Natural killer cell (primary cell): Measurements from ENCODE around the gene NECTIN1. TPM values are rescaled to one million over a fixed set of nuclear protein-coding genes. Genes with fewer than 3 reads are reported as not detected.
A peak's percentile ranks its signal among the peaks of the same experiment; 100 is the strongest.

Experiments
- ATAC-seq, 3 donors: fragments of 150-1000 bp in 2 of 3; fragments of 200-7000 bp in 1 of 3; cut with Tn5 transposase; 1 replicate in 1 of 3; 2 replicates in 2 of 3; pipeline ENCODE4 v1.10.0; 2021; ENCODE audit warnings: mild to moderate bottlenecking in 2 of 3, moderate library complexity in 2 of 3
- DNase-seq, 2 donors: peaks; one replicate each; pipeline versions ENCODE4 v3.0.0 to v3.0.0-alpha.2; 2013 to 2021; ENCODE audit warnings: mixed read lengths in 1 of 2
- H3K27ac ChIP-seq: one replicate; pipeline ENCODE4 v1.5.1; 2013; ENCODE audit warnings: mild to moderate bottlenecking, low read length
- H3K27me3 ChIP-seq: one replicate; pipeline ENCODE4 v1.6.1; 2013; ENCODE audit warnings: low read length; ENCODE audit not compliant: control insufficient read depth, insufficient read depth
- H3K36me3 ChIP-seq: one replicate; pipeline ENCODE4 v1.6.1; 2013; ENCODE audit warnings: low read length; ENCODE audit not compliant: control insufficient read depth, insufficient read depth
- H3K4me1 ChIP-seq: one replicate; pipeline ENCODE4 v1.6.1; 2013; ENCODE audit warnings: low read length; ENCODE audit not compliant: control insufficient read depth, insufficient read depth
- H3K4me3 ChIP-seq: one replicate; pipeline ENCODE4 v1.5.1; 2013; ENCODE audit warnings: low read length
- H3K9me3 ChIP-seq: one replicate; pipeline ENCODE4 v1.6.1; 2013; ENCODE audit warnings: low read length; ENCODE audit not compliant: control insufficient read depth, insufficient read depth
- H3K27ac Mint-ChIP-seq, 2 donors: one replicate each; pipeline ENCODE4 v1.8.0; 2022; ENCODE audit warnings: mild to moderate bottlenecking in 2 of 2, mixed read lengths in 2 of 2, moderate library complexity in 1 of 2
- H3K27me3 Mint-ChIP-seq, 2 donors: one replicate each; pipeline ENCODE4 v1.8.0; 2022; ENCODE audit warnings: low read depth in 2 of 2, mixed read lengths in 2 of 2
- H3K36me3 Mint-ChIP-seq: one replicate; pipeline ENCODE4 v1.8.0; 2022; ENCODE audit warnings: mixed read lengths
- H3K4me1 Mint-ChIP-seq, 2 donors: one replicate each; pipeline ENCODE4 v1.8.0; 2022; ENCODE audit warnings: mixed read lengths in 2 of 2
- H3K4me3 Mint-ChIP-seq: one replicate; pipeline ENCODE4 v1.8.0; 2022; ENCODE audit warnings: mild to moderate bottlenecking, moderate library complexity, mixed read lengths
- H3K9me3 Mint-ChIP-seq, 2 donors: one replicate each; pipeline ENCODE4 v1.8.0; 2022; ENCODE audit warnings: mixed read lengths in 2 of 2
- WGBS: methylation state at CpG from one replicate; pipeline ENCODE4 v1.1.7; 2013; ENCODE audit warnings: missing lambda C conversion rate; ENCODE audit not compliant: insufficient coverage; 5-methylcytosine and 5-hydroxymethylcytosine counted together
- intact Hi-C: fragments of 100-400 bp; cut with micrococcal nuclease; formaldehyde crosslinking; loops from one replicate; pipeline ENCODE4 v1.14.2; 2022
- total RNA-seq, 4 donors: library from RNA; stranded (reverse); fragments of 120-200 nt in 1 of 4; gene quantifications; one replicate each; pipeline versions ENCODE4 v1.2.3 to v1.2.4, GENCODE V29; 2013 to 2022
- TF ChIP-seq, protein P1 (sequence below): fragments of 200-600 bp; IDR thresholded peaks from one replicate; pipeline ENCODE4 v1.8.0; 2022; ENCODE audit warnings: antibody characterized with exemption

NECTIN1 gene
- total RNA-seq, 3 donors from 2014 or later (not counting 1 experiment from before 2014, with no cell fraction given) = 5.8 to 18.8 (median 7.8) TPM

DNA sequence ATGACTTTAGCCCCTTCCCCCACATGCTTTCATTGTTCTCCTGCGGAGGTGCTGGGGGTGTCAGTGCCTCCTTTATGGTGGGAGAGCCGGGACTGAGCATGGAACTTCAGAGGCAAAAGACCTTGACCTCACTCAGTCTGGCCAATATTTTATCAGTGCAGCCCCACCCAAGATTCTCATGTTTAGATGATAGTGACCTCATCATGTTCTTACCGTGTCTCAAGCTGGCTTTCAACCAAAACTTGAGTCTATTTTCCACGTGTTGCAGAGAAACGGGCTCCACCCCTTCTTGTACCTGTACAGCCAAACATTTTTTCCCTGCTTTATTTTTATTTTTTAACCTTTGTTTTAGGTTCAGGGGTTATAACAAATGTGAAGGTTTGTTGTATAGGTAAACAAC, 47.7 kb upstream of the NECTIN1 start:
- H3K9me3 Mint-ChIP-seq = no peaks in the 10 kb centered on the region
- no peaks in the 10 kb centered on the region for H3K36me3 Mint-ChIP-seq
- DNase-seq (no peak), ATAC-seq (no peak)
- H3K27ac ChIP-seq = no peak overlapping the region
- 82% methylated on average over 5 of the region's 5 CpGs for WGBS
- H3K27ac Mint-ChIP-seq = no peak overlapping the region
- TF ChIP-seq, protein P1, sequence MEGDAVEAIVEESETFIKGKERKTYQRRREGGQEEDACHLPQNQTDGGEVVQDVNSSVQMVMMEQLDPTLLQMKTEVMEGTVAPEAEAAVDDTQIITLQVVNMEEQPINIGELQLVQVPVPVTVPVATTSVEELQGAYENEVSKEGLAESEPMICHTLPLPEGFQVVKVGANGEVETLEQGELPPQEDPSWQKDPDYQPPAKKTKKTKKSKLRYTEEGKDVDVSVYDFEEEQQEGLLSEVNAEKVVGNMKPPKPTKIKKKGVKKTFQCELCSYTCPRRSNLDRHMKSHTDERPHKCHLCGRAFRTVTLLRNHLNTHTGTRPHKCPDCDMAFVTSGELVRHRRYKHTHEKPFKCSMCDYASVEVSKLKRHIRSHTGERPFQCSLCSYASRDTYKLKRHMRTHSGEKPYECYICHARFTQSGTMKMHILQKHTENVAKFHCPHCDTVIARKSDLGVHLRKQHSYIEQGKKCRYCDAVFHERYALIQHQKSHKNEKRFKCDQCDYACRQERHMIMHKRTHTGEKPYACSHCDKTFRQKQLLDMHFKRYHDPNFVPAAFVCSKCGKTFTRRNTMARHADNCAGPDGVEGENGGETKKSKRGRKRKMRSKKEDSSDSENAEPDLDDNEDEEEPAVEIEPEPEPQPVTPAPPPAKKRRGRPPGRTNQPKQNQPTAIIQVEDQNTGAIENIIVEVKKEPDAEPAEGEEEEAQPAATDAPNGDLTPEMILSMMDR = no peak
- H3K4me3 Mint-ChIP-seq = no peak overlapping the region
- peaks cover 11 to 17% of the 10 kb centered on the region in 2 donors for H3K27me3 Mint-ChIP-seq
- no peaks in the 10 kb centered on the region for H3K4me1 Mint-ChIP-seq
- no peaks in the 10 kb centered on the region for H3K4me1 ChIP-seq
- no peaks in the 10 kb centered on the region for H3K9me3 ChIP-seq
- peaks cover 2% of the 10 kb centered on the region for H3K27me3 ChIP-seq
- H3K4me3 ChIP-seq = no peak overlapping the region
- H3K36me3 ChIP-seq = no peaks in the 10 kb centered on the region
- intact Hi-C loops = no loop called here

DNA sequence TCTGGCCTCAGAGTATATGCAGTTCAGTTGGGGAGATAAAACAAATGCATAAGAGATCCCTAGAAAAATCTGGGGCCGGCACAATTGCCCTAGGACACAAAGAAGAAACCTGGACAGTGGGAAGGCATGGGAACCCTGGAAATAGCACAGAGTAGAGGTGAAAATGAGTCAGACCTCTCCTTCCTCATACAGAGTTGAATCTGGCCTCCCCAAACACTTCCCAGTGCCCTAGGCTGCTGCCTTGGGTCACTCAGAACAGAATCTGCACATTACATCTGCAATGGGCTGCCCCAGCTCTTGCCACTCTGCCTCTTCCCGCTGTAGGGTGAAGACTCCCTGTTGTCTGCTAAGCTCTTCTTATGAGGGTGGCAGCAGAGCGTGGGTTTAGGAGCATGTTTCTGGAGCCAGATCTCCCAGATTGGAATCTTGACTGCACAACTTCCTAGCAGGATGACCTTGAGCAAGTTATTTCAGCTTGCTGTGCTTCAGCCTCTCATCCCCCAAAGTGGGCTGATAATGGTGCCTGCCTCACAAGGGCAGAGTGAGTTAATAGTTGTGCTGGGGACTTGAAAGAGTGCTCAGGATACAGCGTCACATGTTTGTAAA, 47.1 kb upstream of the NECTIN1 start:
- Histone ChIP-seq H3K4me3 (no peak overlapping the region), H3K9me3 (no peaks in the 10 kb centered on the region), H3K4me1 (no peaks in the 10 kb centered on the region), H3K36me3 (no peaks in the 10 kb centered on the region), H3K27me3 (peaks cover 2% of the 10 kb centered on the region), H3K27ac (no peak overlapping the region)
- no peak overlapping the region for H3K4me3 Mint-ChIP-seq
- peaks cover 15 to 16% of the 10 kb centered on the region in 2 donors for H3K27me3 Mint-ChIP-seq
- no peaks in the 10 kb centered on the region for H3K9me3 Mint-ChIP-seq
- ATAC-seq (no peak), DNase-seq (no peak)
- no peak overlapping the region for H3K27ac Mint-ChIP-seq
- TF ChIP-seq, protein P1 = no peak
- H3K4me1 Mint-ChIP-seq = no peaks in the 10 kb centered on the region
- WGBS = 66% methylated on average over 3 of the region's 4 CpGs
- intact Hi-C loops = no loop called here
- no peaks in the 10 kb centered on the region for H3K36me3 Mint-ChIP-seq

DNA sequence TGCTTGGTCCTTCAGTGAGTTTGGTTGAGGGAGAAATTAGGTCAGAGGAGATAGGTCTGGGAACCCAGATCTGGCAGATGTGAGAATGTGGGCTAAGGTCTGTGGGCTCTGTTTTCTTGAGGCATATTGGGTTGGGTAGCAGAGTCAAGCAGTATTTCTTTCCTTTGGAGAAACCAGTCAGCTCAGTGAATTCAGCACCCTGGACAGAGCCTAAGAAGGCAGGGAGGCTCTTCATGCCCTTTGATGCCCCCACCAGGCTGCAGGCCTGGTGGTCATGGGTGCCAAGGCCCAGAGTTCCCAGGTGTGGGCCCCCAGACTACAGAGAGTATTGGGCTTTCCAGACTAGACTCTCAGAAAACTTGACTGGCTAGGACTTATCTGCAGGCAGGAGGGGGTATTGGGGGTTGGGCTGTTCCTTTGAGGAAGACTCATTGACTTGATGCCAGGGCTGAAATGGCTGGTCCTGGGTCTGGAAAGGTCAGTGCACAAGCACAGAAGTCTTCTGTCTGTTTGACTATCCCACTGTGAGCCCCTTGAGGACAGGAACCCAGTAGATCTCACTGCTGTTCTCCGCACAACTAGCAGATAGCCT, 45.3 kb upstream of the NECTIN1 start:
- H3K9me3 ChIP-seq = no peaks in the 10 kb centered on the region
- TF ChIP-seq, protein P1 = no peak
- no peak overlapping the region for H3K27ac ChIP-seq
- peaks cover 11 to 15% of the 10 kb centered on the region in 2 donors for H3K27me3 Mint-ChIP-seq
- WGBS = 100% methylated on average over 1 of the region's 1 CpG
- no peaks in the 10 kb centered on the region for H3K9me3 Mint-ChIP-seq
- no peaks in the 10 kb centered on the region for H3K4me1 Mint-ChIP-seq
- H3K4me1 ChIP-seq = no peaks in the 10 kb centered on the region
- ATAC-seq = no peak
- H3K27me3 ChIP-seq = peaks cover 2% of the 10 kb centered on the region
- no peaks in the 10 kb centered on the region for H3K36me3 Mint-ChIP-seq
- no peak overlapping the region for H3K27ac Mint-ChIP-seq
- H3K4me3 ChIP-seq = no peak overlapping the region
- H3K4me3 Mint-ChIP-seq = no peak overlapping the region
- intact Hi-C loops = no loop called here
- DNase-seq = peak in 1 of 2 donors; percentile 11
- no peaks in the 10 kb centered on the region for H3K36me3 ChIP-seq
